HG02642 (cell line): ENCODE data around the gene KYNU.
"Not testable (repeated sequence)": the region's sequence is repeated elsewhere in the genome, so short reads cannot be mapped to it uniquely, and the experiment has no call there.

Source experiments
- ATAC-seq: cut with Tn5 transposase; IDR thresholded peaks from one replicate; pipeline ENCODE4 v1.9.1; 2021; ENCODE audit warnings: mild to moderate bottlenecking; ENCODE audit not compliant: unreplicated experiment, poor library complexity

Gene KYNU

GRCh38 chr2:142903726-142904125 is 26.3 kb downstream of the KYNU start:
- ATAC-seq, result not testable (repeated sequence)

- ATAC-seq, result no peak
Measured at GRCh38 chr2:142907653-142908052, 30.2 kb downstream of the KYNU start.

GRCh38 chr2:142914507-142915313 is 37.2 kb downstream of the KYNU start:
- ATAC-seq, result peak; percentile 99

GRCh38 chr2:142915502-142915901 is 38.0 kb downstream of the KYNU start:
- peak; percentile 10 for ATAC-seq

- no peak for ATAC-seq
Measured at GRCh38 chr2:142918624-142919023, 41.2 kb downstream of the KYNU start.

- ATAC-seq, result no peak
Measured at GRCh38 chr2:142920571-142920970, 43.1 kb downstream of the KYNU start.

- ATAC-seq, result no peak
Measured at GRCh38 chr2:142926445-142926844, 49.0 kb downstream of the KYNU start.

GRCh38 chr2:142930835-142931398 is 53.5 kb downstream of the KYNU start:
- no peak for ATAC-seq

GRCh38 chr2:142933916-142934315 is 56.5 kb downstream of the KYNU start:
- ATAC-seq, result no peak

GRCh38 chr2:142935563-142936089 is 58.2 kb downstream of the KYNU start:
- ATAC-seq, result no peak

- no peak for ATAC-seq
Measured at GRCh38 chr2:142936629-142937028, 59.2 kb downstream of the KYNU start.

- ATAC-seq, result no peak
Measured at GRCh38 chr2:142937347-142937746, 59.9 kb downstream of the KYNU start.

- no peak for ATAC-seq
Measured at GRCh38 chr2:142938240-142938639, 60.8 kb downstream of the KYNU start.

- no peak for ATAC-seq
Measured at GRCh38 chr2:142940606-142941223, 63.3 kb downstream of the KYNU start.

- no peak for ATAC-seq
Measured at GRCh38 chr2:142942690-142943089, 65.2 kb downstream of the KYNU start.

- no peak for ATAC-seq
Measured at GRCh38 chr2:142944264-142944663, 66.8 kb downstream of the KYNU start.

GRCh38 chr2:142944721-142945120 is 67.3 kb downstream of the KYNU start:
- no peak for ATAC-seq

GRCh38 chr2:142946941-142947340 is 69.5 kb downstream of the KYNU start:
- ATAC-seq, result no peak

GRCh38 chr2:142948723-142949122 is 71.3 kb downstream of the KYNU start:
- not testable (repeated sequence) for ATAC-seq

- ATAC-seq, result not testable (repeated sequence)
Measured at GRCh38 chr2:142950323-142950722, 72.9 kb downstream of the KYNU start.
